ENCODE measurements around the gene RNF13. TPM values are rescaled to one million over a fixed set of nuclear protein-coding genes. Genes with fewer than 3 reads are reported as not detected.

The RNF13 gene
- total RNA-seq, 1 donor from 2014 or later = 49.9 TPM

- TF ChIP-seq CTCF (IDR thresholded peaks at IDR 0.05; ENCODE audit: insufficient read depth, low read depth, low read length) = no peak
- no peak for TF ChIP-seq EZH2 (IDR thresholded peaks at IDR 0.05; ENCODE audit: insufficient read depth, low read length)
- Mint-ChIP-seq H3K27ac (ENCODE audit: unreplicated experiment) (peak overlapping the region; percentile 99), H3K4me3 (ENCODE audit: unreplicated experiment) (peak overlapping the region; percentile 93), H3K9me3 (ENCODE audit: unreplicated experiment) (no peaks in the 10 kb centered on the region), H3K27me3 (ENCODE audit: low read depth, unreplicated experiment) (no peaks in the 10 kb centered on the region), H3K36me3 (ENCODE audit: low read depth, unreplicated experiment) (no peaks in the 10 kb centered on the region), H3K4me1 (ENCODE audit: low read depth, unreplicated experiment) (peaks cover 32% of the 10 kb centered on the region)
- Histone ChIP-seq H3K4me2 (ENCODE audit: low read length) (peak overlapping the region; percentile 93), H3K4me3 (ENCODE audit: insufficient read depth, low read depth, low read length) (peak overlapping the region; percentile 97), H3K4me1 (ENCODE audit: insufficient read depth, low read length) (peaks cover 25% of the 10 kb centered on the region), H3K79me2 (ENCODE audit: insufficient read depth, low read length) (peaks cover 80% of the 10 kb centered on the region), H3K27me3 (ENCODE audit: insufficient read depth, low read length) (no peaks in the 10 kb centered on the region), H3K27ac (ENCODE audit: low read depth, low read length) (peak overlapping the region; percentile 94), H2AFZ (ENCODE audit: low read depth, low read length) (no peak overlapping the region), H3K9ac (ENCODE audit: low read length) (peak overlapping the region; percentile 96), H3K36me3 (ENCODE audit: insufficient read depth, low read length) (peaks cover 15% of the 10 kb centered on the region), H4K20me1 (ENCODE audit: insufficient read depth, low read length) (peaks cover 30% of the 10 kb centered on the region), H3K9me3 (ENCODE audit: insufficient read depth, low read depth, low read length) (no peaks in the 10 kb centered on the region)
- FAIRE-seq (peak; percentile 54), DNase-seq (ENCODE audit: low read depth) (peak; percentile 83)
Measured at GRCh38 chr3:149969110-149969939, 156.3 kb downstream of the RNF13 start.

- TF ChIP-seq EZH2 (IDR thresholded peaks at IDR 0.05; ENCODE audit: insufficient read depth, low read length) (no peak), CTCF (IDR thresholded peaks at IDR 0.05; ENCODE audit: insufficient read depth, low read depth, low read length) (no peak)
- Histone ChIP-seq H4K20me1 (ENCODE audit: insufficient read depth, low read length) (peaks cover 22% of the 10 kb centered on the region), H3K27me3 (ENCODE audit: insufficient read depth, low read length) (no peaks in the 10 kb centered on the region), H3K27ac (ENCODE audit: low read depth, low read length) (peak overlapping the region; percentile 94), H3K4me2 (ENCODE audit: low read length) (peak overlapping the region; percentile 93), H3K36me3 (ENCODE audit: insufficient read depth, low read length) (peaks cover 9% of the 10 kb centered on the region), H3K4me1 (ENCODE audit: insufficient read depth, low read length) (peaks cover 25% of the 10 kb centered on the region), H2AFZ (ENCODE audit: low read depth, low read length) (no peak overlapping the region), H3K4me3 (ENCODE audit: insufficient read depth, low read depth, low read length) (peak overlapping the region; percentile 97), H3K9me3 (ENCODE audit: insufficient read depth, low read depth, low read length) (no peaks in the 10 kb centered on the region), H3K79me2 (ENCODE audit: insufficient read depth, low read length) (peaks cover 72% of the 10 kb centered on the region), H3K9ac (ENCODE audit: low read length) (peak overlapping the region; percentile 96)
- Mint-ChIP-seq H3K4me3 (ENCODE audit: unreplicated experiment) (peak overlapping the region; percentile 93), H3K27ac (ENCODE audit: unreplicated experiment) (peak overlapping the region; percentile 99), H3K9me3 (ENCODE audit: unreplicated experiment) (no peaks in the 10 kb centered on the region), H3K27me3 (ENCODE audit: low read depth, unreplicated experiment) (no peaks in the 10 kb centered on the region), H3K36me3 (ENCODE audit: low read depth, unreplicated experiment) (no peaks in the 10 kb centered on the region), H3K4me1 (ENCODE audit: low read depth, unreplicated experiment) (peaks cover 25% of the 10 kb centered on the region)
- no peak for FAIRE-seq
- DNase-seq (ENCODE audit: low read depth) = peak; percentile 76
Measured at GRCh38 chr3:149969940-149970715, 157.1 kb downstream of the RNF13 start.
